Loucy (cell line): Measurements from ENCODE around the gene HOXC5.

Experiments used
- H2AFZ ChIP-seq: fragments of 200-600 bp; sonication (generic); 2 replicates; pipeline ENCODE4 v1.6.0; 2016; ENCODE audit warnings: antibody characterized with exemption, mild to moderate bottlenecking, low read length, moderate library complexity
- H3F3A ChIP-seq: fragments of 200-600 bp; 2 replicates; pipeline ENCODE4 v1.6.0; 2016; ENCODE audit warnings: antibody characterized with exemption, low read depth, mild to moderate bottlenecking
- H3K27me3 ChIP-seq: fragments of 200-600 bp; sonication (generic); 2 replicates; pipeline ENCODE4 v1.6.1; 2014; ENCODE audit warnings: low read length, mild to moderate bottlenecking; ENCODE audit not compliant: insufficient read depth, poor library complexity, severe bottlenecking
- H3K36me3 ChIP-seq: fragments of 200-600 bp; sonication (generic); 2 replicates; pipeline ENCODE4 v1.6.1; 2016; ENCODE audit warnings: low read length; ENCODE audit not compliant: insufficient read depth
- H3K4me1 ChIP-seq: fragments of 200-600 bp; sonication (generic); 2 replicates; pipeline ENCODE4 v1.5.1; 2014; ENCODE audit warnings: low read length, mild to moderate bottlenecking; ENCODE audit not compliant: insufficient read depth, poor library complexity, severe bottlenecking
- H3K4me2 ChIP-seq: fragments of 200-600 bp; sonication (generic); 2 replicates; pipeline ENCODE4 v1.6.0; 2014; ENCODE audit warnings: antibody characterized with exemption, low read length, low read depth, mild to moderate bottlenecking; ENCODE audit not compliant: poor library complexity, severe bottlenecking
- H3K4me3 ChIP-seq: fragments of 200-600 bp; sonication (generic); 2 replicates; pipeline ENCODE4 v1.5.1; 2014; ENCODE audit warnings: low read length, mild to moderate bottlenecking, mixed read lengths; ENCODE audit not compliant: poor library complexity, severe bottlenecking
- H3K79me2 ChIP-seq: fragments of 200-600 bp; sonication (generic); 2 replicates; pipeline ENCODE4 v1.6.1; 2014; ENCODE audit warnings: low read length; ENCODE audit not compliant: insufficient read depth
- H3K9ac ChIP-seq: fragments of 200-600 bp; sonication (generic); 2 replicates; pipeline ENCODE4 v1.6.0; 2014; ENCODE audit warnings: mild to moderate bottlenecking, low read depth, low read length, moderate library complexity; ENCODE audit not compliant: poor library complexity, severe bottlenecking
- H3K9me2 ChIP-seq: fragments of 200-600 bp; sonication (generic); replicated peaks from 2 replicates; pipeline ENCODE4 v1.6.1; 2016; ENCODE audit warnings: low read depth, low read length, mixed read lengths
- H3K9me3 ChIP-seq: fragments of 200-600 bp; sonication (generic); 2 replicates; pipeline ENCODE4 v1.6.1; 2014; ENCODE audit warnings: mild to moderate bottlenecking, antibody characterized with exemption, low read length, low read depth; ENCODE audit not compliant: insufficient read depth
- H4K20me1 ChIP-seq: fragments of 200-600 bp; sonication (generic); 2 replicates; pipeline ENCODE4 v1.6.0; 2014; ENCODE audit warnings: antibody characterized with exemption, low read length, mild to moderate bottlenecking; ENCODE audit not compliant: insufficient read depth, poor library complexity, severe bottlenecking
- CTCF ChIP-seq: fragments of 200-600 bp; sonication (generic); conservative IDR thresholded peaks from 2 replicates; pipeline ENCODE4 v1.5.1; 2014; ENCODE audit warnings: mild to moderate bottlenecking, antibody characterized with exemption, low read length
- EZH2phosphoT487 ChIP-seq: fragments of 200-600 bp; IDR thresholded peaks from 2 replicates; pipeline ENCODE4 v1.6.1; 2018; ENCODE audit warnings: antibody characterized with exemption, mild to moderate bottlenecking, moderate library complexity, borderline replicate concordance

The HOXC5 gene

DNA sequence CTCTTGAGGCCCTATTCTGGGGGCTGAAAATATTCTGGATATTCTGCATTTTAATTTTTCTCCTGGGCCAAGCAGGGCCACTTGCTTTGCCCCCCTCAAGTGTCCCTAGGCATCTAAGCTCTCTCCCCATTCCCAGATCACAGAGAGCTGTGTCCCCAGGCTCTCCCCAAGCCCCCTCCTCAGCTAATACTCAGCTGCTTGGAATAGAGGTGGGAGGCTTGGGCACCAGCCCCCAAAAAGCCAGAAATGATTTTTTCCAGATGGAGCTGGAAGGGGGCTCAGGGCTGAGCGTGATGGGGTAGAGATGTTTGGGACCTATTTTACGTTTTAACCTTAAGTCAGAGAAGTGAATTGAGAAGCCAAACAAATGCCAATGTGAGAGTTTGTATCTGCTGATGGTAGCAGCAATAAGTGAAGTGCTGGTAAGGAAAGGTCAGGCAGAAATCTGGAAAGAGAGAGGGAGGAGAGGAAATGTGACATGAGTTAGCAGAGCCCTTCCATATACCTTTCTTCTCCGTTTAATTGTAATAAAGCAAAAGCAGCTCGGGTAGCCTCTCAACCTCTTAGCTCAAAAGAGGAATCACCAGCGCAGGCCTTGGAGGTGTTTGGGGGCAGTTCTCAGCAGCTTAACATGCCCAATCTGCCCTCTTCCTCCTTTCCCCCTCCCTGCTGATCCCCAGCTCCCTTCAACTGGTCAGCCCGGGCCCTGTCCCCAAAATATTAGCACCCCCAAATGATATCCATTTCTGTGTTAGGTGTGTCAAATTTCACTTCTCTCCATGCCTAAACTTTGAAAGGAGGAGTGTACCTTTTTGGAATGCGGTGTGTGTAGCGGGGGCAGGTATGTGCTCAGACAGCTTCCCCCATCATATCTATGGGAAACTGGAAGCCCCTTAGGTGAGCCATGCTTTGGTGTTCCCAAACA is 9.6 kb upstream of the HOXC5 start:
- Histone ChIP-seq H3K36me3 (peaks cover under 1% of the 10 kb centered on the region; the same call in 1 of the 2 replicates), H3K4me1 (peaks cover 65% of the 10 kb centered on the region), H3K79me2 (peaks cover 99% of the 10 kb centered on the region), H3K27me3 (no peaks in the 10 kb centered on the region), H3K9me2 (no peaks in the 10 kb centered on the region), H3F3A (0 out of 2 replicates have a peak, but pooled peaks cover 2% of the 10 kb centered on the region), H3K9ac (peak overlapping the region; percentile 99), H3K4me2 (peak overlapping the region; percentile 85), H3K4me3 (peak overlapping the region; percentile 95), H2AFZ (no peak overlapping the region), H3K9me3 (no peaks in the 10 kb centered on the region), H4K20me1 (peaks cover 84% of the 10 kb centered on the region)
- TF ChIP-seq CTCF: no peak
- TF ChIP-seq EZH2phosphoT487: no peak

GRCh38 chr12:54024127-54024526 is 8.7 kb upstream of the HOXC5 start:
- 0 out of 2 replicates have a peak, but pooled peaks cover 2% of the 10 kb centered on the region for H3F3A ChIP-seq
- TF ChIP-seq CTCF (no peak), EZH2phosphoT487 (no peak)
- H3K4me1 ChIP-seq: peaks cover 65% of the 10 kb centered on the region
- H3K4me3 ChIP-seq: no peak overlapping the region
- H3K4me2 ChIP-seq: peak overlapping the region; percentile 85
- H3K79me2 ChIP-seq: peaks cover 99% of the 10 kb centered on the region
- H3K27me3 ChIP-seq: no peaks in the 10 kb centered on the region
- H3K9ac ChIP-seq: no peak overlapping the region
- H4K20me1 ChIP-seq: peaks cover 88% of the 10 kb centered on the region
- H2AFZ ChIP-seq: no peak overlapping the region
- H3K36me3 ChIP-seq: peaks cover 8% of the 10 kb centered on the region; the same call in 1 of the 2 replicates
- H3K9me2 ChIP-seq: no peaks in the 10 kb centered on the region
- H3K9me3 ChIP-seq: no peaks in the 10 kb centered on the region

DNA sequence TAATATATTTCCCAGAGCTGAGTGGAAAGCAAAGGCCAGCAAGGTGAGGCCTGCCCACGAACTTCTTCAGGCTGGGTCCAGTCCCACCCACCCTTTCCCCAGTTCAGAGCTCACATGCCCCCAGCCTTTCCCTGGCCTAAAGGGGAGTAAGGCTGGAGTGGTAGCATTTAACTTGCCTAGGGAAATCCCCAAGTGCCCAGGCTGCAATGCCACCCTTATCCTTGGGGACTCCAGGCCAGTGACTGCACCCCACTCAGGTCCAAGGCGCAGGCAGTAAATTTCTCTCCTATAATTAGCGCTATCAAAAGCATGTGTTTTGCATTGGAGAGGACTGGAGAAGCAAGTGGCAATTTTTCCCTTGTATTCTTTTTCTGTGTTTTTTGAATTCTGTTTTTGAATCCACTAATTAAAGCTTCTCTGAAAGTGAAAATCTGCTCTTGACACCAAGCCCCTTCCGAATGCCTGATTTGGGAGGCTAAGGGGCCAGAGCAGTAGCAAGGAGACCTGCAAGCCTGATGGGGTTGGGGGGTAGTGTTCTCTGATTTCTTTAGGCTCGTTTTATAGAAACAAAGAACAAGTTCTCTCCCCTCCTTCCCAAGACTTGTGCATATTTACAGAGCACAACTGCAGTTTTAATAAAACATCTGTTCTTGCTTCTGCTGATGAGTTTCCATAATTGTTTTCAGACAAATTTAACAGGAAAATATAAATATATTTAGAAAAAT is 8.1 kb upstream of the HOXC5 start:
- peaks cover 12% of the 10 kb centered on the region; the same call in 1 of the 2 replicates for H3K36me3 ChIP-seq
- peaks cover 59% of the 10 kb centered on the region for H3K4me1 ChIP-seq
- H3K9ac ChIP-seq: peak overlapping the region; percentile 35
- H3K79me2 ChIP-seq: peaks cover 96% of the 10 kb centered on the region
- H4K20me1 ChIP-seq: peaks cover 88% of the 10 kb centered on the region
- no peaks in the 10 kb centered on the region for H3K9me3 ChIP-seq
- no peak for TF ChIP-seq CTCF
- TF ChIP-seq EZH2phosphoT487: no peak
- no peak overlapping the region for H3K4me3 ChIP-seq
- no peaks in the 10 kb centered on the region for H3K27me3 ChIP-seq
- H3F3A ChIP-seq: 0 out of 2 replicates have a peak, but pooled peaks cover 2% of the 10 kb centered on the region
- peak overlapping the region; percentile 30 for H3K4me2 ChIP-seq
- no peak overlapping the region for H2AFZ ChIP-seq
- no peaks in the 10 kb centered on the region for H3K9me2 ChIP-seq
